PC-9 (cell line): ENCODE results near the gene SYNGAP1. TPM values are rescaled to one million over a fixed set of nuclear protein-coding genes. Genes with fewer than 3 reads are reported as not detected.

Experiments
- BruUV-seq: library from RNA; stranded (reverse); fragments of 400-500 nt; replicated peaks from 2 replicates; lab custom pipeline; 2021; lab: Mats Ljungman, UMichigan
- CTCF ChIA-PET: fragments of 300-600 bp; sonication (Branson Sonifier 250); formaldehyde crosslinking; loops from one replicate; lab custom pipeline; 2022; ENCODE audit warnings: antibody characterized with exemption; lab: Charles Lee
- POLR2A ChIA-PET: fragments of 300-600 bp; sonication (Branson Sonifier 250); formaldehyde crosslinking; loops from one replicate; lab custom pipeline; 2022; ENCODE audit warnings: antibody characterized with exemption; ENCODE audit not compliant: unreplicated experiment; lab: Charles Lee
- DNase-seq, 2 experiments: peaks; one replicate each; pipeline versions ENCODE4 v3.0.0 to v3.0.0-alpha.2; 2015 to 2022; ENCODE audit warnings: mixed read lengths in 1 of 2
- H2AFZ ChIP-seq: fragments of 200-600 bp; sonication (generic); 2 replicates; pipeline ENCODE4 v1.8.1; 2017; ENCODE audit warnings: antibody characterized with exemption
- H3F3A ChIP-seq: fragments of 200-600 bp; sonication (generic); 2 replicates; pipeline ENCODE4 v1.8.1; 2017; ENCODE audit warnings: antibody characterized with exemption, mild to moderate bottlenecking, low read depth; ENCODE audit not compliant: insufficient read depth
- H3K27ac ChIP-seq: fragments of 200-600 bp; sonication (generic); 2 replicates; pipeline ENCODE4 v1.6.1; 2016; ENCODE audit warnings: mixed run types
- H3K27me3 ChIP-seq: fragments of 200-600 bp; sonication (generic); 2 replicates; pipeline ENCODE4 v1.6.1; 2016; ENCODE audit warnings: low read depth, mixed run types; ENCODE audit not compliant: insufficient read depth
- H3K36me3 ChIP-seq: fragments of 200-600 bp; sonication (generic); 2 replicates; pipeline ENCODE4 v1.6.1; 2016; ENCODE audit warnings: low read depth, mixed run types
- H3K4me1 ChIP-seq: fragments of 200-600 bp; sonication (generic); replicated peaks from 2 replicates; pipeline ENCODE4 v1.6.1; 2016; ENCODE audit warnings: mixed run types; ENCODE audit not compliant: insufficient read depth
- H3K4me2 ChIP-seq: fragments of 200-600 bp; sonication (generic); 2 replicates; pipeline ENCODE4 v1.6.1; 2017; ENCODE audit warnings: mixed run types
- H3K4me3 ChIP-seq: fragments of 200-600 bp; sonication (generic); 2 replicates; pipeline ENCODE4 v1.6.1; 2016; ENCODE audit warnings: mixed run types
- H3K79me2 ChIP-seq: fragments of 200-600 bp; sonication (generic); 2 replicates; pipeline ENCODE4 v1.6.1; 2017; ENCODE audit warnings: low read depth, mixed run types
- H3K9me2 ChIP-seq: fragments of 200-600 bp; sonication (generic); 2 replicates; pipeline ENCODE4 v1.8.1; 2017; ENCODE audit warnings: mild to moderate bottlenecking; ENCODE audit not compliant: insufficient read depth
- H3K9me3 ChIP-seq: fragments of 200-600 bp; sonication (generic); 2 replicates; pipeline ENCODE4 v1.8.1; 2016; ENCODE audit warnings: low read depth; ENCODE audit not compliant: insufficient read depth
- H4K20me1 ChIP-seq: fragments of 200-600 bp; sonication (generic); 2 replicates; pipeline ENCODE4 v1.8.1; 2017; ENCODE audit not compliant: insufficient read depth
- EZH2 ChIP-seq: fragments of 200-600 bp; sonication (generic); IDR thresholded peaks from 2 replicates; pipeline ENCODE4 v1.8.0; 2017; ENCODE audit warnings: antibody characterized with exemption, low read depth
- intact Hi-C: fragments of 100-400 bp; cut with micrococcal nuclease; formaldehyde crosslinking; loops from one replicate; pipeline ENCODE4 v1.10.0; 2022; ENCODE audit not compliant: unreplicated experiment
- total RNA-seq: library from RNA; stranded (reverse); gene quantifications from 2 replicates; pipeline ENCODE4 v1.2.3, GENCODE V29; 2021
- TF ChIP-seq, protein P1 (sequence below): fragments of 200-600 bp; sonication (generic); conservative IDR thresholded peaks from 2 replicates; pipeline ENCODE4 v1.6.1; 2017; ENCODE audit warnings: mixed run types, antibody characterized with exemption, mild to moderate bottlenecking, moderate library complexity

SYNGAP1 gene
- total RNA-seq, 1 experiment from 2014 or later: 17.7 TPM

DNA sequence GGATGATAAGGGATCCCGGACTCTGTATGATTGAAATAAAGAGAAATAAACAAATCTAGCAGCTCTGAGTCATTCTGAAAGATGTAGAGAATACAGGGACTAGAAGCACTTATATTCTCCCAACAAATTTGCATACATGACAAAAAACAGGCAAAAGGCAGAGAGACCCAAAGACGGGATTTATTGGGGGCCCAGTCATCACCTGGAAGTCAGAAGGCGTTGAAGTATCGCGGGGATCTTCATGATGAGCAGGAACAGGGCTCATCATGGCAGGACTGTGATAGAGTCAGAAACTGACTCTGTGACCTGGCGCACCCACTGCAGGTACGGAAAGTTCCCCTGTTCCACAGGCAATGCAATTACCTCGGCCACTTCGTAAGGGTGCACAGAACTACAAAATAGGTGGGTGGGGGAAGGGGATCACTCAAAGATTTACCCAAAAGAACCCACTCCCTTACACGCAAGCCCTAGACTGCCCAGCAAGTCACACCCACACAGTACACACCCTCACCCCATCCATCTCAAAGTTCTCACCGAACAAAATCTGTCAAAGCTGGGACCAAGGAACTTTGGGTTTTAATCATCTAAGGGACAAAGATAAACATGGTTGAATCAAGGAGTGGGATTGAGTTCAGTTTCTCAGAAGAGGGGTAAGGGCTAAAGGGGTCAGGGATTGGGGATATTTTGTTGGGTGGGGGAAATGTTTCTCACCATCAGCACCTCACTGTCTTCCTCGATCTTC, 3.3 kb upstream of the SYNGAP1 start:
- H3K9me2 ChIP-seq: no peaks in the 10 kb centered on the region
- peak overlapping the region; percentile 86 for H3K4me2 ChIP-seq
- H3K27ac ChIP-seq: no peak overlapping the region
- DNase-seq: no peak
- H3K9me3 ChIP-seq: no peaks in the 10 kb centered on the region
- 0 out of 2 replicates have a peak, but pooled peaks cover 6% of the 10 kb centered on the region for H3K36me3 ChIP-seq
- ChIA-PET POLR2A (interaction anchor here (0.7 kb wide), 1 partner anchor 196 kb away, joined by 3 read pairs; no protein-coding TSS in a partner anchor), CTCF (no interaction called here)
- H3K79me2 ChIP-seq: peaks cover 29% of the 10 kb centered on the region
- intact Hi-C loops: loop anchor here (10.0 kb wide), 1 partner anchor 212 kb away; the partner anchor contains the start of genes HSD17B8, RING1, RXRB and SLC39A7
- peak overlapping the region; percentile 84 for H3K4me3 ChIP-seq
- peaks cover 13% of the 10 kb centered on the region for H3F3A ChIP-seq
- H3K4me1 ChIP-seq: peaks cover 19% of the 10 kb centered on the region
- peaks cover 6% of the 10 kb centered on the region; the same call in 1 of the 2 replicates for H3K27me3 ChIP-seq
- TF ChIP-seq, protein P1, sequence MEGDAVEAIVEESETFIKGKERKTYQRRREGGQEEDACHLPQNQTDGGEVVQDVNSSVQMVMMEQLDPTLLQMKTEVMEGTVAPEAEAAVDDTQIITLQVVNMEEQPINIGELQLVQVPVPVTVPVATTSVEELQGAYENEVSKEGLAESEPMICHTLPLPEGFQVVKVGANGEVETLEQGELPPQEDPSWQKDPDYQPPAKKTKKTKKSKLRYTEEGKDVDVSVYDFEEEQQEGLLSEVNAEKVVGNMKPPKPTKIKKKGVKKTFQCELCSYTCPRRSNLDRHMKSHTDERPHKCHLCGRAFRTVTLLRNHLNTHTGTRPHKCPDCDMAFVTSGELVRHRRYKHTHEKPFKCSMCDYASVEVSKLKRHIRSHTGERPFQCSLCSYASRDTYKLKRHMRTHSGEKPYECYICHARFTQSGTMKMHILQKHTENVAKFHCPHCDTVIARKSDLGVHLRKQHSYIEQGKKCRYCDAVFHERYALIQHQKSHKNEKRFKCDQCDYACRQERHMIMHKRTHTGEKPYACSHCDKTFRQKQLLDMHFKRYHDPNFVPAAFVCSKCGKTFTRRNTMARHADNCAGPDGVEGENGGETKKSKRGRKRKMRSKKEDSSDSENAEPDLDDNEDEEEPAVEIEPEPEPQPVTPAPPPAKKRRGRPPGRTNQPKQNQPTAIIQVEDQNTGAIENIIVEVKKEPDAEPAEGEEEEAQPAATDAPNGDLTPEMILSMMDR: no peak
- TF ChIP-seq EZH2: no peak
- no TSS peak for BruUV-seq
- no peaks in the 10 kb centered on the region for H4K20me1 ChIP-seq
- H2AFZ ChIP-seq: no peak overlapping the region

DNA sequence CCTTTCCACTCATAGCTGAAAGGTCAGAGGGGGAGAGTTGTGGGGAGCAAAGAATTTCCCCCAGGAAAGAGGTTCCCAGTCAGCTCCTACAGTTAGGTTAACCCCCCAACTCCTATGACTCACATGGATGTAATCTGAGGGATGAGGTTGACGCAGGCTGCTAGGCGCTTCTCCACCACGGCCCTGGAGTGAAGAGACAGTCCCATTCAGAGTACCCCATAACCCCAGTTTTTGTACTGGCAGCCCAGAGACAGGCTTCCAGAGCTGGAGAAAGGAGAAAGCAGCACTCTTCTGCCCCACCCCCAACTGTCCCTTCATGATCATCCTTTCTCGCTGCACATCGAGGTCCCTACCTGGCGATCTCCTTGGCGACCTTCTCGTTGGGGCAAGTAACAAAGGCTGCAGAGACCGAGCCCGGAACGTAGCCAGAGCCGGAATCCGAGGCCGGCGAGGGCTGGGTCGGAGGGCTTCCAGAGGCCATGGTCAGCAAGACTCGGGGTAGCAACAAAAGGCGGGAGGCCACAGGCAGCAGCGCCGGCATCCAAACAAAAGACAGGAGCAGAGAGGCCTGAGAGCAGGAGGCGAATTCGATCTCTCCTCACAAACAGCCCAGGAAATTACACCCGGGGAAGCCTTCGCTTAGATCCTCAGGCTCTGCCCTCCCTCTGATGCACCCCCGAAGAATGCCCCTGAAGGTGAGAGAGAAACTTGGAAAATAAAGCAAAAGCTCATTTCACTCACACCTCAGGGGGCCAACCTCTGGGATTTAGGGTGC, 2.5 kb upstream of the SYNGAP1 start:
- TF ChIP-seq, protein P1: no peak
- TF ChIP-seq EZH2: no peak
- H2AFZ ChIP-seq: peak overlapping the region; percentile 77
- ChIA-PET CTCF (no interaction called here), POLR2A (interaction anchor here (0.7 kb wide), 1 partner anchor 195 kb away, joined by 3 read pairs; no protein-coding TSS in a partner anchor)
- no peaks in the 10 kb centered on the region for H4K20me1 ChIP-seq
- 0 out of 2 replicates have a peak, but pooled peaks cover 6% of the 10 kb centered on the region for H3K36me3 ChIP-seq
- peak overlapping the region; percentile 84 for H3K4me3 ChIP-seq
- peaks cover 13% of the 10 kb centered on the region for H3F3A ChIP-seq
- no peaks in the 10 kb centered on the region for H3K9me2 ChIP-seq
- peak in 1 of 2 experiments; percentile 55 for DNase-seq
- BruUV-seq: TSS peak; percentile 72
- peaks cover 15% of the 10 kb centered on the region for H3K4me1 ChIP-seq
- peaks cover 13% of the 10 kb centered on the region for H3K27me3 ChIP-seq
- intact Hi-C loops: loop anchor here (10.0 kb wide), 1 partner anchor 213 kb away; the partner anchor contains the start of genes HSD17B8, RING1, RXRB and SLC39A7
- no peaks in the 10 kb centered on the region for H3K9me3 ChIP-seq
- peak overlapping the region; percentile 74 for H3K27ac ChIP-seq
- peak overlapping the region; percentile 86 for H3K4me2 ChIP-seq
- H3K79me2 ChIP-seq: peaks cover 26% of the 10 kb centered on the region
